ENCODE results near the gene BTBD9. TPM values are rescaled to one million over a fixed set of nuclear protein-coding genes. Genes with fewer than 3 reads are reported as not detected.

The BTBD9 gene
- total and polyA plus RNA-seq, 2 of the 13 experiments (the other 11 are each of a cell fraction or from before 2014, with no cell fraction given): 1.2 to 3.0 TPM

DNA sequence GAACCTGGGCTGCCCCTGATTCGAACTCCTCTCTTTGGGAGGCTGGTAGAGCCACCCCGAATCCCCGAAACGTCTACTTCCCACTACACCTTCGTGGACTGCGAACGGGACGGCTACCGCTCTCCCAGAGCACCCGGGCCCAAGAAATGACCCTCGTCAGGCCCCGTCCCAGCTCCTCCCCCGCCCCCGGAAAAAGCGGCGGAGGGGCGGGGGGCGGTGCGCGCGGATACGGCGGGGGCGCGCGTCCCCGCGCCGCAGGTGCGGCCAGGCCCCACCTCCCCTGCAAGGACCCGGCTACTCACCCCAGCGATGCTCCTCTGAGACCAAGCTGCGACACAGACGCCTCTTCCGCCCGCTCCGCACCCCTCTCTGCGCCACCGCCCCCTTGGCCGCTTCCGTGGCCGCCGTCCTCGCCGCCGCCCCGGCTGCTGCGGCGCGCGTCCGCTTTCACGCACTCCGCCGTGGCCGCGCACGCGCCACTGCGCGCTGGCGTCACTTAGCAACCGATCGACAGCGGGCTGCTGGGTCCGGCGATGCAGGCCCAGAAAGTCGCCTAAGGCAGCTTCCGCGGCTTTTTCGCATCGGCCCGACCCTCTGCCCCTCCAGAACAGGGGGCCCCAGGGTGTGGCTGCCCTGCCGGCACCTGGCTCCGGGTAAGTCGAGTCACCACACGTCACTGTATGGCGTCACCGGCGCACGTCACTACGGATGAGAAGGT is at the start of gene BTBD9 (continued):
- no peak; the same call in 1 of the 2 replicates for TF ChIP-seq KDM5B (CRISPR knock-in tag; IDR thresholded peaks at IDR 0.05; ENCODE audit: borderline replicate concordance)
- TF ChIP-seq NFE2 (CRISPR knock-in tag; IDR thresholded peaks at IDR 0.05): no peak

DNA sequence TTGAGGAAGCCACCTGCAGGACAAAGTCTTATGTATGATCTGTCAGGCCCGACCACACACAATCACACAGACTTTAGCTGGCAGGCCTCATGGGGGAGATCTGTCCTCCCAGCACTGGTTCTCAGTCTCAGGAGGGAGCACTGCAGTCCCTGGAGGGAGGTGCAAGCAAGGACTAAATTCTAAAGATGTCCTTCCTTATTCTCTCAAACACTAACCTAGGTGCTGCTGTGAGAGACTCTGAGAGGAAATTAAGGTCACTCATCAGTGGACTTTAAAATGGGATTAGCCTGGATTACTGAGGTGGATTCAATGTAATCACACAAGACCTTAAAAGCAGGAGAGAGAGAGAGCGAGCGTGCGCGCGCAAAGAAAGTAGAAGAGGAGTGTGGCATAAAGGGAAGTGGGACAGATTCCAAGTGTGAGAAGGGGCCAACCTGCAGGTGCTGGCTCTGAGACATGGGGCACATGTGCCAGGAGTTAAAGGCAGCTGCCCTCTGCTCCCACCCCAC is 48.9 kb upstream of the BTBD9 start:
- peak; percentile 24 for DNase-seq (ENCODE audit: low spot score)
- no TSS peak for BruUV-seq (replicated peaks)
- Histone ChIP-seq H2AFZ (ENCODE audit: low read length) (no peak overlapping the region), H3K27me3 (ENCODE audit: control insufficient read depth in 1 of 2, insufficient read depth in 2 of 2, low read length in 2 of 2) (no peaks in the 10 kb centered on the region), H3K9ac (ENCODE audit: insufficient read depth, low read depth, low read length) (no peak overlapping the region), H3K27ac (ENCODE audit: extremely low read length, insufficient read depth, low read length) (peak overlapping the region; percentile 7), H3K4me1 (ENCODE audit: insufficient read depth, low read length) (peaks cover 33% of the 10 kb centered on the region), H3K79me2 (ENCODE audit: insufficient read depth, low read length) (peaks cover 30% of the 10 kb centered on the region), H3K4me3 (replicated peaks in 1 of 3; ENCODE audit: insufficient read depth in 1 of 3, low read depth in 2 of 3, low read length in 3 of 3) (no peak overlapping the region), H4K20me1 (ENCODE audit: insufficient read depth, low read length) (peaks cover 30% of the 10 kb centered on the region), H3K4me2 (ENCODE audit: low read depth, low read length) (no peak overlapping the region), H3K9me3 (ENCODE audit: low read length) (no peaks in the 10 kb centered on the region), H3K36me3 (replicated peaks in 1 of 2; ENCODE audit: control insufficient read depth in 1 of 2, insufficient read depth in 2 of 2, low read length in 2 of 2) (peaks cover 0 to 18% of the 10 kb centered on the region in 2 experiments; a peak in 4 of 5 replicates)
- peak; percentile 93 for ATAC-seq
- intact Hi-C loops (cut with micrococcal nuclease; ENCODE audit: unreplicated experiment): no loop called here
- in situ Hi-C loops (cut with HindIII; ENCODE audit: extremely low pct_ligation_motif_present, low pct_unique_long_range_greater_than_20kb): no loop called here
- POLR2A ChIA-PET: no interaction called here
- CTCF ChIA-PET (ENCODE audit: low intra/inter-chr PET ratio, low total read pairs): no interaction called here
- WGBS (ENCODE audit: low lambda C conversion rate): 88% methylated on average over 6 of the region's 6 CpGs
- FAIRE-seq: no peak
- TF ChIP-seq TFDP1 (CRISPR knock-in tag; IDR thresholded peaks at IDR 0.05; ENCODE audit: borderline replicate concordance) (no peak), NFE2L1 (CRISPR knock-in tag; IDR thresholded peaks at IDR 0.05; ENCODE audit: borderline replicate concordance) (no peak), ZBTB7A (CRISPR knock-in tag; IDR thresholded peaks at IDR 0.05) (no peak), ZNF800 (CRISPR knock-in tag; IDR thresholded peaks at IDR 0.05) (no peak), ZNF501 (CRISPR knock-in tag; IDR thresholded peaks at IDR 0.05) (no peak), ZNF256 (CRISPR knock-in tag; conservative IDR thresholded peaks at IDR 0.05) (no peak), ZFX (CRISPR knock-in tag; IDR thresholded peaks at IDR 0.05; ENCODE audit: low read depth) (peak; percentile 38; the same call in 1 of the 2 replicates), EEA1 (CRISPR knock-in tag; IDR thresholded peaks at IDR 0.05; ENCODE audit: borderline replicate concordance) (no peak), ZNF136 (CRISPR knock-in tag; IDR thresholded peaks at IDR 0.05; ENCODE audit: low read depth) (no peak)
- TF ChIP-seq, protein P1, sequence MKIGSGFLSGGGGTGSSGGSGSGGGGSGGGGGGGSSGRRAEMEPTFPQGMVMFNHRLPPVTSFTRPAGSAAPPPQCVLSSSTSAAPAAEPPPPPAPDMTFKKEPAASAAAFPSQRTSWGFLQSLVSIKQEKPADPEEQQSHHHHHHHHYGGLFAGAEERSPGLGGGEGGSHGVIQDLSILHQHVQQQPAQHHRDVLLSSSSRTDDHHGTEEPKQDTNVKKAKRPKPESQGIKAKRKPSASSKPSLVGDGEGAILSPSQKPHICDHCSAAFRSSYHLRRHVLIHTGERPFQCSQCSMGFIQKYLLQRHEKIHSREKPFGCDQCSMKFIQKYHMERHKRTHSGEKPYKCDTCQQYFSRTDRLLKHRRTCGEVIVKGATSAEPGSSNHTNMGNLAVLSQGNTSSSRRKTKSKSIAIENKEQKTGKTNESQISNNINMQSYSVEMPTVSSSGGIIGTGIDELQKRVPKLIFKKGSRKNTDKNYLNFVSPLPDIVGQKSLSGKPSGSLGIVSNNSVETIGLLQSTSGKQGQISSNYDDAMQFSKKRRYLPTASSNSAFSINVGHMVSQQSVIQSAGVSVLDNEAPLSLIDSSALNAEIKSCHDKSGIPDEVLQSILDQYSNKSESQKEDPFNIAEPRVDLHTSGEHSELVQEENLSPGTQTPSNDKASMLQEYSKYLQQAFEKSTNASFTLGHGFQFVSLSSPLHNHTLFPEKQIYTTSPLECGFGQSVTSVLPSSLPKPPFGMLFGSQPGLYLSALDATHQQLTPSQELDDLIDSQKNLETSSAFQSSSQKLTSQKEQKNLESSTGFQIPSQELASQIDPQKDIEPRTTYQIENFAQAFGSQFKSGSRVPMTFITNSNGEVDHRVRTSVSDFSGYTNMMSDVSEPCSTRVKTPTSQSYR (CRISPR knock-in tag; IDR thresholded peaks at IDR 0.05; ENCODE audit: borderline replicate concordance): no peak
- TF ChIP-seq, protein P2, sequence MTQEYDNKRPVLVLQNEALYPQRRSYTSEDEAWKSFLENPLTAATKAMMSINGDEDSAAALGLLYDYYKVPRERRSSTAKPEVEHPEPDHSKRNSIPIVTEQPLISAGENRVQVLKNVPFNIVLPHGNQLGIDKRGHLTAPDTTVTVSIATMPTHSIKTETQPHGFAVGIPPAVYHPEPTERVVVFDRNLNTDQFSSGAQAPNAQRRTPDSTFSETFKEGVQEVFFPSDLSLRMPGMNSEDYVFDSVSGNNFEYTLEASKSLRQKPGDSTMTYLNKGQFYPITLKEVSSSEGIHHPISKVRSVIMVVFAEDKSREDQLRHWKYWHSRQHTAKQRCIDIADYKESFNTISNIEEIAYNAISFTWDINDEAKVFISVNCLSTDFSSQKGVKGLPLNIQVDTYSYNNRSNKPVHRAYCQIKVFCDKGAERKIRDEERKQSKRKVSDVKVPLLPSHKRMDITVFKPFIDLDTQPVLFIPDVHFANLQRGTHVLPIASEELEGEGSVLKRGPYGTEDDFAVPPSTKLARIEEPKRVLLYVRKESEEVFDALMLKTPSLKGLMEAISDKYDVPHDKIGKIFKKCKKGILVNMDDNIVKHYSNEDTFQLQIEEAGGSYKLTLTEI (CRISPR knock-in tag; conservative IDR thresholded peaks at IDR 0.05): no peak
